ENCODE measurements around the gene PPP4R1.

The PPP4R1 gene

DNA sequence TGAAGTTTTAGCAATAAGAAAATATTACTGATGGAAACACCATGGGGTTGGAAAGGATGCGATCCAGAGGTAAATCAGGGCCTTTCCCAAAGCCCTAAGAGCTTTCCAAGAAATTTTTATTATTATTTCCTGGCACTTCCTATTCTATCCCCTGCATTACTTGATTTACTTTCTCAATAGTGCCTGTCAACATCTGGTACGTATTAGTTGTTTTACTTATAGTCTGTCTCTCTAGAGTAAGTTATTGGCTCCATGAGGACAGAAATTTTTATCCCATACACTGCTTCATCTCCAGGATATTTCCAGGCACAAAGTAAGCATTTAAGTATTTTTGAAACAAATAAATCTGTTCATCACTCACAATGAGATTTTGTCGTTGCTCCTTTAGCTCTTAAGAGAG is 18.1 kb downstream of the PPP4R1 start:
- DNase-seq (ENCODE audit: low read depth, low spot score), result no peak

GRCh38 chr18:9594823-9595596 is 19.3 kb downstream of the PPP4R1 start:
- DNase-seq (ENCODE audit: low read depth, low spot score), result no peak

GRCh38 chr18:9587924-9588323 is 26.4 kb downstream of the PPP4R1 start:
- DNase-seq (ENCODE audit: low read depth, low spot score), result no peak

DNA sequence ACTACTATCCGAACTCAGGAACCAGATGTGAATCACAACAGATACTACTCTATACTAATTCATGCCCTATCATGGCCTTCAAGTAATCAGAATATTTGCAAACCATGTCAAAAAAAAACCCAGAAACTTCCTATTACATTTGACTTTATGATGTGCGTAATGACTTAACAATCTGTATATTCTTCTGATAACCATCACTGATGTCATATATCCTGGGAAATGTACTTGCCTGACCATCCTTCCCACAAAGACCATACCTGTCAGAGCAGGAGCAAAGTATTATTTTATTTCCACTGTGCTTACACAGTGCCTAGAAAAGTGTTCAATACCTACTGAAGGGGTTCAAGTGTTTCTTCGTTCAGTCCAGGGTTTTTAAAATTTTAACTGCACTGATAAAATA is 27.5 kb downstream of the PPP4R1 start:
- no peak for DNase-seq (ENCODE audit: low read depth, low spot score)

DNA sequence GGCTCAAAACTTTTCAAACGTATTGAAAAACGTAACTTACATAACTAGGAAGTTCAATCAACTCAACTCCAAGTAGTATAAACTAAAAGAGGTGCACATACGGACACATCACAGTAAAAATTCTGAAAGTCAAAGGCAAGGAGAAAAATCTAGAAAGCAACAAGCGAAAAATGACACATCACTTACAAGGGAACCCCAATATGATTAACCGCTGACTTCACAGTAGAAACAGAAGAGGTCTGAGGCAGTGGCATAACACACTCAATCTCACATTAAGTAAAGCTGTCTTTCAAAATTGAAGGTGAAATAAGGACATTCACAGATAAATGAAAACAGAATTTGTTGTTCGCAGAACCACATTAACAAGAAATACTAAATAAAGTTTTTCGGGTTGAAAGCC is 32.7 kb downstream of the PPP4R1 start:
- no peak for DNase-seq (ENCODE audit: low read depth, low spot score)

DNA sequence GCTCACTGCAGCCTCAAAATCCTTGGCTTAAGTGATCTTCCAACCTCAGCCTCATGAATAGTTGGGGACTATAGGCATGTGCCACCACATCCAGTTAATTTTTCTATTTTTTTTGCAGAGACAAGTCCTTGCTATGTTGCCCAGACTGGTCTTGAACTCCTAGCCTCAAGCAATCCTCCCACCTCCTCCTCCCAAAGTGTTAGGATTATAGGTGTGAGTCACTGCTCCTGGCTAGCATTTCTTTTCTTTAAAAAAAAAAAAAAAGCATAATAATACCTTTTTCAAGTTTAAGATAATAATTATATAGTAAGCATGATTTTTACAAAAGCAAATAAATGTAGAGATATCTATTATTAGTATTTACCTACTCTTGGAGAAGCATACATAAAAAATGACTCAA is 36.1 kb downstream of the PPP4R1 start:
- no peak for DNase-seq (ENCODE audit: low read depth, low spot score)

GRCh38 chr18:9577361-9577760 is 37.0 kb downstream of the PPP4R1 start:
- DNase-seq (ENCODE audit: low read depth, low spot score), result no peak

DNA sequence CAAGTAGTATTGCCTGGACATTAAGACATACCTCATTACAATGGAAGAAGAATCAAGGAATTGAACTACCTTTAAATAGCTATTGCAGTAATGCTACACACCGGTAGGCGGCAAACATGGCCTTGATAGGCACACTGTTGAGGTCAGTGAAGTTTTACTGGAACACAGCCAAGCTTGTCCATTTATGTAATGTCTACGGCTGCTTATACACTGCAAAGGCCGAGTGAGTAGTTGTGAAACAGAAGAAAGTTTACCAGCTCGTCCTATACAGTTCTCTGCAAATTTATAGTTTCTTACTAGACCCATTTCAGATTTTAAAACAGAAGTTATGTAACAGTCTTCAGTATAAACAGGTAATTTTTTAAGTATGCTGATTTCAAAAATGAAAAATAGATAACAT is 38.8 kb downstream of the PPP4R1 start:
- DNase-seq (ENCODE audit: low read depth, low spot score), result no peak

DNA sequence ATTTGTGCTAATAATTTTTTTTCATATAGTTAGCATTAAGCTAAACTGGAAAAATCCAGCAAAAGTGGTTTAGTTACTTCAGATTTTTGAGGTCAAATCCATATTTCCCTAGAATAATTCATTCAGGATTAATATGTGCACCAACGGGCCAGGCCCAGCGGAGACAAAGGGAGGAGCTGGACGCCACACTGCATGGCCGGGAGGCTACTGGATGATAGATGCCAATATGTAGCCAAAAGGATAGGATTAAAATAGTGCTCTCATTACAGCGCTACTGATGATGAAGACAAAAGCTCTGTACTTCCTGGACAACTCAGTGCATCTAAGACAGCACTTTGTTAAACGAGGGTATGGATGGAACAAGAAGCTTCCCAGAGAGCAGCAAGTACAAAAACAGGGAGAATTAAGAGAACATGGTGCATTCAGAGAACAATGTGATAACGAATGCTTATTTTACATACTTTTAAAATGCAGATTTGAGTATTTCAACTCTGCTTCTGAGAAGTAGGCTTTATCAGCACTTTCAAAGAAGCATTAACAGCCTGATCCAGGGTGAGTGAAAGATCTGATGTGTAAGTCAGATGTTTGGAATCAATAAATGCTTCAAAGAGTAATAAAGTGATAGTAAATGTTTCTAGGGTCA is 39.8 kb downstream of the PPP4R1 start:
- no peak for DNase-seq (ENCODE audit: low read depth, low spot score)

- DNase-seq (ENCODE audit: low read depth, low spot score), result no peak
These were observed 42.8 kb downstream of the PPP4R1 start for GRCh38 chr18:9571546-9571945.

DNA sequence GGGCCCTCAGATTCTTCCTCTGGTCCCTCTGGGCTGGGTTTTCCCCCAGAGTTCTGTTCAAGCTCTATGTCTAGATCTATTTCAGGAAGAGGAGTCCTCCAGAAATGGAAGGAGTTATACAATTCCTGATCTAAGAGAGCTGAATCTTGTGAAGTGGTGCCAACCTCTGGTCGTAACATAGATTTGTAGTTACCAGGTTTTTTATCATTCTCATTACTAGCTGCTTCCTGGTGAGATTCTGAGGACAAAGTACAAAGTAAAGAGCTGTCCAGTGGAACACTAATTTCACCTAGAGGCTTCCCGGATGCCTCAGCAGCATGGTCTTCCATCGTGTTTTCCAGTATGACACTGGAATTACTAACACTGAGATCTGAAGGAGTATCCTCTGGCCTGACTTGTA is 44.1 kb downstream of the PPP4R1 start:
- no peak for DNase-seq (ENCODE audit: low read depth, low spot score)

GRCh38 chr18:9569178-9569577 is 45.2 kb downstream of the PPP4R1 start:
- DNase-seq (ENCODE audit: low read depth, low spot score), result no peak

DNA sequence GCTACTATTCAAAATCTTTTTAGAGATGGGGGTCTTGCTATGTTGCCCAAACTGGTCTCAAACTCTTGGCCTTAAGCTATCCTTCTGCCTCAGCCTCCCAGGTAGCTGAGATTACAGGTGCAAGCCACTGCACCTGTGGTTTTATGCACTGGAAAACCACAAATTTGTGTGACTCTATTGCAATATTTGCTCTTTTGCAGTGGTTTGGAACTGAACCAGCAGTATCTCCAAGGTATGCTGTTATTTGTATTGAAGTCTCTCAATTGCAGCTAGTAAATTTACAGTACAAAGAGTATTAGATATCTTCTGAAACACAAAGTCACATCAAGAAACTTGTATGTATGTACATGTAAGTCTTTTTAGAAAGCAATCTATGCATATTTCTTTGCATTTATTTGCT is 46.2 kb downstream of the PPP4R1 start:
- DNase-seq (ENCODE audit: low read depth, low spot score), result no peak

DNA sequence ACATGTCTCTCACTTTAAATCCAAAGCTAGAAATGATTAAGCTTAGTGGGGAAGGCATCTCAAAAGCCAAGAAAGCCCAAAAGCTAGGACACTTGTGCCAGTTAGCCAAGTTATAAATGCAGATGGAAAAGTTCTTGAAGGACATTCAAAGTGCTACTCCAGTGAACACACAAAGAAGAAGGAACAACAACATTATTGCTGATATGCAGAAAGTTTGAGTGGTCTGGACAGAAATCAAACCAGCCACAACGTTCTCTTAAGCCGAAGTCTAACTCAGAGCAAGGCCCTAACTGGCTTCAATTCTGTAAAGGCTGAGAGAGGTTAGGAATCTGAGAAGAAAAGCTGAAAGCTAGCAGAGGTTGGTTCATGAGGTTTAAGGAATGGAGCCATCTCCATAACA is 49.0 kb downstream of the PPP4R1 start:
- no peak for DNase-seq (ENCODE audit: low read depth, low spot score)

- no peak for DNase-seq (ENCODE audit: low read depth, low spot score)
These were observed 51.0 kb downstream of the PPP4R1 start for GRCh38 chr18:9563331-9563730.

GRCh38 chr18:9562584-9562983 is 51.8 kb downstream of the PPP4R1 start:
- no peak for DNase-seq (ENCODE audit: low read depth, low spot score)

DNA sequence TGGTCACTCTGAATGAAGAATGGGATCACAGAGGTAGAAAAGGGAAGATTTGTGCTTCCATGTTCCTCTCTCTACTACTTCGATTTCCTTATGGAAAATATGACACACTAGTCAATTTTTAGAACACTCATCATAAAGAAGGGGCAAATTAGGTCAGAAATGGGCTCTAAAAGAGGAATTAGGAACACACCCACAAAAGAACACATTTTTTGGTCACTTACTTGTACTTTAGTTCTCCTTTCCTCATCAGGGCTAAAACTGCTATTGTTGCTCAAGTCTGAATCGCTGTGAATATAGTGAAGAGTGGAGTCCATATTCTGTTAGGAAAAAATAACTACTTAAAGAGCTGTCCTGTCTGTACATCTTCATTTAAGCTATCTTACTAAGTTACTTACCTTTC is 52.6 kb downstream of the PPP4R1 start:
- no peak for DNase-seq (ENCODE audit: low read depth, low spot score)

DNA sequence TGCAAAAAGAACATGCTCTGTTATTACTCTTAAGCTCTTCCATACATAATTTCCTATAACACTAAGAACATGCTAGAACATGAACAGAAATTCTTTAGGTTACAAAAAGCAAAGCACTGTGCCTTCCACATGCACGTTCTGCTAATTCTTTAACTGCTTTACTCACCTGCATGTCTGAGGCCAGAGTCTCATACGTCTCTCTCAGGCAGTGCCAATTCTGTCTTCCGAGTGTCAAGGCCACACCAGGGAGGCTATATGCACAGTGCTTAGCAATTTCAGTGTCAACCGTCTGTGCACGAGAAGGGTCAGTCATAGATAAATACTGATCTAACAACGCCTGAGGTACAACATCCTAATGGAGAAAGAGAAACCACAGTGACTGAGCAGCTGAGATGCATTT is 55.1 kb downstream of the PPP4R1 start:
- no peak for DNase-seq (ENCODE audit: low read depth, low spot score)

- DNase-seq (ENCODE audit: low read depth, low spot score), result no peak
These were observed 55.8 kb downstream of the PPP4R1 start for GRCh38 chr18:9558387-9559064.

- no peak for DNase-seq (ENCODE audit: low read depth, low spot score)
These were observed 57.0 kb downstream of the PPP4R1 start for GRCh38 chr18:9557250-9557943.

GRCh38 chr18:9552616-9553015 is 61.7 kb downstream of the PPP4R1 start:
- no peak for DNase-seq (ENCODE audit: low read depth, low spot score)

- DNase-seq (ENCODE audit: low read depth, low spot score), result no peak
These were observed 62.2 kb downstream of the PPP4R1 start for GRCh38 chr18:9552191-9552590.
